HG03159 (cell line): ENCODE results near the gene HLA-DQA1.
"Not testable (repeated sequence)": the region's sequence is repeated elsewhere in the genome, so short reads cannot be mapped to it uniquely, and the experiment has no call there.

Source experiments
- ATAC-seq: cut with Tn5 transposase; IDR thresholded peaks from one replicate; pipeline ENCODE4 v1.9.1; 2021; ENCODE audit warnings: mild to moderate bottlenecking, moderate library complexity; ENCODE audit not compliant: unreplicated experiment

Gene HLA-DQA1

GRCh38 chr6:32657819-32658218 lies 20.6 kb downstream of the HLA-DQA1 start:
- not testable (repeated sequence) for ATAC-seq

- ATAC-seq = no peak
These were observed 21.2 kb downstream of the HLA-DQA1 start for GRCh38 chr6:32658268-32658897.

GRCh38 chr6:32659856-32660595 lies 22.8 kb downstream of the HLA-DQA1 start:
- no peak for ATAC-seq

- ATAC-seq = no peak
These were observed 24.9 kb downstream of the HLA-DQA1 start for GRCh38 chr6:32662099-32662498.

- no peak for ATAC-seq
These were observed 25.6 kb downstream of the HLA-DQA1 start for GRCh38 chr6:32662836-32663235.

GRCh38 chr6:32664354-32664753 lies 27.1 kb downstream of the HLA-DQA1 start:
- ATAC-seq = no peak

- no peak for ATAC-seq
These were observed 27.7 kb downstream of the HLA-DQA1 start for GRCh38 chr6:32664827-32665362.

GRCh38 chr6:32665661-32666060 lies 28.5 kb downstream of the HLA-DQA1 start:
- no peak for ATAC-seq

GRCh38 chr6:32666420-32667300 lies 29.5 kb downstream of the HLA-DQA1 start, which contains the start of gene HLA-DQB1:
TSS of gene HLA-DQB1 (minus strand) at chr6:32666657. CDS start at chr6:32666607, 50 bp downstream.
- ATAC-seq = peak; percentile 70

- no peak for ATAC-seq
These were observed 31.1 kb downstream of the HLA-DQA1 start for GRCh38 chr6:32668226-32668747.

- ATAC-seq = no peak
These were observed 32.0 kb downstream of the HLA-DQA1 start for GRCh38 chr6:32669240-32669639.

GRCh38 chr6:32669893-32670292 lies 32.7 kb downstream of the HLA-DQA1 start:
- no peak for ATAC-seq

GRCh38 chr6:32671908-32672307 lies 34.7 kb downstream of the HLA-DQA1 start:
- not testable (repeated sequence) for ATAC-seq

- ATAC-seq = not testable (repeated sequence)
These were observed 36.9 kb downstream of the HLA-DQA1 start for GRCh38 chr6:32674123-32674522.

GRCh38 chr6:32679492-32679891 lies 42.3 kb downstream of the HLA-DQA1 start:
- ATAC-seq = no peak

- no peak for ATAC-seq
These were observed 42.8 kb downstream of the HLA-DQA1 start for GRCh38 chr6:32680055-32680454.

GRCh38 chr6:32684246-32684645 lies 47.0 kb downstream of the HLA-DQA1 start:
- no peak for ATAC-seq

- ATAC-seq = peak; percentile 82
These were observed 48.4 kb downstream of the HLA-DQA1 start for GRCh38 chr6:32685603-32686002.

GRCh38 chr6:32689531-32690501 lies 52.6 kb downstream of the HLA-DQA1 start:
- no peak for ATAC-seq

- ATAC-seq = no peak
These were observed 54.8 kb downstream of the HLA-DQA1 start for GRCh38 chr6:32692019-32692418.
